BE2C (cell line): ENCODE results near the gene CPE.

ENCODE experiments used
- DNase-seq: peaks from one replicate; pipeline ENCODE4 v3.0.0-alpha.2; 2020
- H3K27me3 ChIP-seq: fragments of 250-450 bp; sonication (Bioruptor Pico); 2 replicates; pipeline ENCODE4 v1.5.1; 2020; ENCODE audit warnings: mild to moderate bottlenecking
- H3K36me3 ChIP-seq: fragments of 250-450 bp; sonication (Bioruptor Pico); 2 replicates; pipeline ENCODE4 v1.5.1; 2020; ENCODE audit warnings: mild to moderate bottlenecking
- H3K4me1 ChIP-seq: fragments of 250-450 bp; sonication (Bioruptor Pico); 2 replicates; pipeline ENCODE4 v1.5.1; 2020
- H3K4me3 ChIP-seq: 2 replicates; pipeline ENCODE4 v1.5.1; 2011; ENCODE audit warnings: low read depth, low read length
- H3K9me3 ChIP-seq: fragments of 250-450 bp; sonication (Bioruptor Pico); 2 replicates; pipeline ENCODE4 v1.5.1; 2020
- CTCF ChIP-seq: IDR thresholded peaks from 2 replicates; pipeline ENCODE4 v1.5.1; 2012; ENCODE audit warnings: mild to moderate bottlenecking, low read depth, low read length

CPE gene

GRCh38 chr4:165393051-165393450 is 14.2 kb downstream of the CPE start:
- Histone ChIP-seq H3K4me1 (no peaks in the 10 kb centered on the region), H3K27me3 (peaks cover 3% of the 10 kb centered on the region; the same call in 1 of the 2 replicates), H3K9me3 (no peaks in the 10 kb centered on the region), H3K4me3 (no peak overlapping the region), H3K36me3 (no peaks in the 10 kb centered on the region)
- DNase-seq = no peak
- no peak for TF ChIP-seq CTCF

- Histone ChIP-seq H3K4me1 (no peaks in the 10 kb centered on the region), H3K4me3 (no peak overlapping the region), H3K9me3 (no peaks in the 10 kb centered on the region), H3K27me3 (peaks cover 3% of the 10 kb centered on the region; the same call in 1 of the 2 replicates), H3K36me3 (no peaks in the 10 kb centered on the region)
- TF ChIP-seq CTCF = no peak
- no peak for DNase-seq
Observed at GRCh38 chr4:165393704-165394103, 14.9 kb downstream of the CPE start.

GRCh38 chr4:165394275-165394674 is 15.5 kb downstream of the CPE start:
- no peaks in the 10 kb centered on the region for H3K4me1 ChIP-seq
- no peak for TF ChIP-seq CTCF
- no peak overlapping the region for H3K4me3 ChIP-seq
- H3K27me3 ChIP-seq = peaks cover 3% of the 10 kb centered on the region; the same call in 1 of the 2 replicates
- H3K9me3 ChIP-seq = no peaks in the 10 kb centered on the region
- no peaks in the 10 kb centered on the region for H3K36me3 ChIP-seq
- no peak for DNase-seq

GRCh38 chr4:165398570-165398969 is 19.8 kb downstream of the CPE start:
- DNase-seq = no peak
- no peak for TF ChIP-seq CTCF
- Histone ChIP-seq H3K4me3 (no peak overlapping the region), H3K27me3 (peaks cover 2% of the 10 kb centered on the region; the same call in 1 of the 2 replicates), H3K36me3 (no peaks in the 10 kb centered on the region), H3K4me1 (no peaks in the 10 kb centered on the region), H3K9me3 (no peaks in the 10 kb centered on the region)

GRCh38 chr4:165402375-165402774 is 23.6 kb downstream of the CPE start:
- DNase-seq = no peak
- Histone ChIP-seq H3K4me1 (no peaks in the 10 kb centered on the region), H3K4me3 (no peak overlapping the region), H3K27me3 (no peaks in the 10 kb centered on the region), H3K9me3 (no peaks in the 10 kb centered on the region), H3K36me3 (no peaks in the 10 kb centered on the region)
- no peak for TF ChIP-seq CTCF

GRCh38 chr4:165403048-165403447 is 24.2 kb downstream of the CPE start:
- Histone ChIP-seq H3K4me1 (no peaks in the 10 kb centered on the region), H3K36me3 (no peaks in the 10 kb centered on the region), H3K4me3 (no peak overlapping the region), H3K27me3 (no peaks in the 10 kb centered on the region), H3K9me3 (no peaks in the 10 kb centered on the region)
- DNase-seq = no peak
- TF ChIP-seq CTCF = no peak
